MCF 10A (cell line): ENCODE measurements around the gene SLC26A4. TPM values are rescaled to one million over a fixed set of nuclear protein-coding genes. Genes with fewer than 3 reads are reported as not detected.

ENCODE experiments used
- BruUV-seq: library from RNA; stranded (reverse); fragments of 400-500 nt; replicated peaks from 2 replicates; lab custom pipeline; 2021; lab: Mats Ljungman, UMichigan
- CTCF ChIA-PET: fragments of 300-600 bp; sonication (Branson Sonifier 250); formaldehyde crosslinking; extraction: SDS; loops from one replicate; lab custom pipeline; 2021; ENCODE audit warnings: antibody characterized with exemption, inconsistent platforms; lab: Yijun Ruan, JAX
- POLR2A ChIA-PET: fragments of 300-600, 350-650 bp; sonication (Branson Sonifier 250); formaldehyde crosslinking; extraction: SDS; loops from one replicate; lab custom pipeline; 2020; ENCODE audit warnings: antibody characterized with exemption, inconsistent platforms; lab: Yijun Ruan, JAX
- DNase-seq: peaks from one replicate; pipeline ENCODE4 v3.0.0-alpha.2; 2018; ENCODE audit not compliant: unreplicated experiment
- H3K27ac Mint-ChIP-seq: one replicate; pipeline ENCODE4 v1.8.0; 2022; ENCODE audit warnings: mild to moderate bottlenecking, low read depth, mixed read lengths; ENCODE audit not compliant: unreplicated experiment
- H3K27me3 Mint-ChIP-seq: one replicate; pipeline ENCODE4 v1.8.0; 2022; ENCODE audit warnings: mixed read lengths; ENCODE audit not compliant: insufficient read depth, unreplicated experiment
- H3K36me3 Mint-ChIP-seq: one replicate; pipeline ENCODE4 v1.8.0; 2022; ENCODE audit warnings: mild to moderate bottlenecking, moderate library complexity, mixed read lengths; ENCODE audit not compliant: insufficient read depth, unreplicated experiment
- H3K4me1 Mint-ChIP-seq: one replicate; pipeline ENCODE4 v1.8.0; 2022; ENCODE audit warnings: mixed read lengths; ENCODE audit not compliant: insufficient read depth, unreplicated experiment
- H3K4me3 Mint-ChIP-seq: one replicate; pipeline ENCODE4 v1.8.0; 2022; ENCODE audit warnings: mild to moderate bottlenecking, moderate library complexity, mixed read lengths; ENCODE audit not compliant: unreplicated experiment
- H3K9me3 Mint-ChIP-seq: one replicate; pipeline ENCODE4 v1.8.0; 2022; ENCODE audit warnings: mixed read lengths; ENCODE audit not compliant: unreplicated experiment
- CTCF ChIP-seq: fragments of 200-600 bp; IDR thresholded peaks from one replicate; pipeline ENCODE4 v1.8.0; 2022; ENCODE audit warnings: antibody characterized with exemption, mild to moderate bottlenecking; ENCODE audit not compliant: unreplicated experiment
- intact Hi-C: fragments of 100-400 bp; cut with micrococcal nuclease; formaldehyde crosslinking; loops from 2 replicates; pipeline ENCODE4 v1.14.1; 2022
- total RNA-seq: library from RNA; stranded (reverse); gene quantifications from 2 replicates; pipeline ENCODE4 v1.2.3, GENCODE V29; 2022

The SLC26A4 gene
- total RNA-seq, 1 experiment from 2014 or later, result 0.21 TPM

- POLR2A ChIA-PET, result interaction anchor here (0.6 to 3.0 kb wide), 4 partner anchors 9 to 102 kb away, joined by 3 to 9 read pairs (median 4); no protein-coding TSS in a partner anchor
- DNase-seq, result no peak
Observed at GRCh38 chr7:107696330-107696946, 35.8 kb downstream of the SLC26A4 start.

GRCh38 chr7:107697321-107698049 is 36.9 kb downstream of the SLC26A4 start:
- TF ChIP-seq CTCF, result no peak
- Mint-ChIP-seq H3K4me1 (peaks cover 20% of the 10 kb centered on the region), H3K27ac (no peak overlapping the region), H3K36me3 (no peaks in the 10 kb centered on the region), H3K9me3 (no peaks in the 10 kb centered on the region), H3K27me3 (peaks cover 11% of the 10 kb centered on the region), H3K4me3 (no peak overlapping the region)
- intact Hi-C loops, result no loop called here
- ChIA-PET CTCF (interaction anchor here (0.6 to 1.2 kb wide), 3 partner anchors 12 to 177 kb away, joined by 3 read pairs; no protein-coding TSS in a partner anchor), POLR2A (interaction anchor here (0.6 kb wide), 1 partner anchor 241 kb away, joined by 3 read pairs; no protein-coding TSS in a partner anchor)
- no TSS peak for BruUV-seq
- no peak for DNase-seq

More at GRCh38 chr7:107696330-107696946, 35.8 kb downstream of the SLC26A4 start:
- no peaks in the 10 kb centered on the region for H3K36me3 Mint-ChIP-seq
- H3K4me1 Mint-ChIP-seq, result peaks cover 20% of the 10 kb centered on the region
- BruUV-seq, result no TSS peak
- H3K4me3 Mint-ChIP-seq, result no peak overlapping the region
- peaks cover 11% of the 10 kb centered on the region for H3K27me3 Mint-ChIP-seq
- TF ChIP-seq CTCF, result no peak
- no peak overlapping the region for H3K27ac Mint-ChIP-seq
- no peaks in the 10 kb centered on the region for H3K9me3 Mint-ChIP-seq
- CTCF ChIA-PET, result interaction anchor here (1.1 to 1.4 kb wide), 4 partner anchors 15 to 234 kb away, joined by 3 to 5 read pairs (median 4); no protein-coding TSS in a partner anchor
- intact Hi-C loops, result no loop called here

- intact Hi-C loops, result no loop called here
- Mint-ChIP-seq H3K4me3 (no peak overlapping the region), H3K36me3 (no peaks in the 10 kb centered on the region), H3K9me3 (no peaks in the 10 kb centered on the region), H3K4me1 (no peaks in the 10 kb centered on the region), H3K27me3 (peaks cover 11% of the 10 kb centered on the region), H3K27ac (no peak overlapping the region)
- BruUV-seq, result no TSS peak
- DNase-seq, result no peak
- no peak for TF ChIP-seq CTCF
- CTCF ChIA-PET, result no interaction called here
- POLR2A ChIA-PET, result no interaction called here
Observed at GRCh38 chr7:107700570-107700969, 39.9 kb downstream of the SLC26A4 start.

GRCh38 chr7:107701191-107701590 is 40.6 kb downstream of the SLC26A4 start:
- Mint-ChIP-seq H3K4me1 (no peaks in the 10 kb centered on the region), H3K9me3 (no peaks in the 10 kb centered on the region), H3K4me3 (no peak overlapping the region), H3K27me3 (peaks cover 11% of the 10 kb centered on the region), H3K27ac (no peak overlapping the region), H3K36me3 (no peaks in the 10 kb centered on the region)
- intact Hi-C loops, result no loop called here
- no TSS peak for BruUV-seq
- TF ChIP-seq CTCF, result no peak
- POLR2A ChIA-PET, result no interaction called here
- no peak for DNase-seq
- CTCF ChIA-PET, result no interaction called here
